ENCODE data around the gene GLIPR1. TPM values are rescaled to one million over a fixed set of nuclear protein-coding genes. Genes with fewer than 3 reads are reported as not detected.
A peak's percentile ranks its signal among the peaks of the same experiment; 100 is the strongest.
"Not testable (repeated sequence)": the region's sequence is repeated elsewhere in the genome, so short reads cannot be mapped to it uniquely, and the experiment has no call there.

GLIPR1 gene
- total and polyA plus RNA-seq, 8 donors = 0.68 to 19.1 (median 1.1) TPM

DNA sequence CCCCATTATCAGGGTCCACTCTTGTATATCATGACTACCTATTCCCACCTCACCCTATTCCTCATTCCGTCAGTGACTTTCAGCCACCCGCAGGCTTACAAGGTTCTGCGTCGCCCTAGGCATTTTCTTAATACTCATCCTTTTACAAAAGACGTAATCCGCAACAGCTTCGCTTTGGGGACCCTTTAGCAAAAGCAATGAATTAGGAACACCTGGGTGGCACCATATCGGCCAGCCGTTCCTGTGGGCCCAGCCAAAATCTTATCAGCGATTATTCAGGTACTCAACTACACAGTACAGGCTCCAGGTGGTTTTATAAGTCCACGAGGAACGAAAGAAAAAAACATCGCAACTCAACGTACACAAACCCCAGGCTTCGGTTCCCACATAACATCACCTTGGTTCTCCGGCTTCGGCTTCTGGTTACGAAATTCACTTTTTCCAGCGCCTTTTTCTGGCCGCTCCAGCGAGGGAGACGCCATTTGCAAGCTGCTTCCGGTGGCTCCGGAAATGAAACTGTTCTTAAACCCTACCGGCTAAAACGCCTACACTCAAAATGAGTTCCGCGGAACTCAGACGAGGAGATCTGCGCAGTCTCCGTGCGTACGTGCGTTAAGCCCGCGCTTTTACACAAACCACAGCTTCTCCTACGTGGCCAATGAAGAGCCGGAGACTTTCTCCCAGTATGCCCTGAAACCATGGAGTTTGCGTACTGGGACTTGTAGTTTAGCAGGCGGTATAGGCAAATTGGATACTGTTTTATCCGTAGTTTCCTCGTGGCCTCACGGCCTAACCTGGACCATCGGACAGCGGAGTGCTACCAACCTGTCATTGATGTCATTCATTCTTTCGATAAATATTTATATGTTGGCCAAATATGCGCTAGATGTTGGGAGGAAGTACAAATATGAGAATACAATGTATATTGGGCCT, 30.8 kb downstream of the GLIPR1 start, which contains the start of gene KRR1:
KRR1 (minus strand) TSS at position 494 of the 933 bp plus-strand sequence; CDS start at position 482, 12 bp downstream.
- Histone ChIP-seq H3K9me3 (no peaks in the 10 kb centered on the region), H3K4me3 (peak within 1 kb of the TSS; percentile 53 to 73 (median 68)), H3K36me3 (peaks cover 0 to 2% (median 0%) of the 10 kb centered on the region in 3 donors), H3K27me3 (no peaks in the 10 kb centered on the region), H3K4me1 (peaks cover 0 to 13% (median 9%) of the 10 kb centered on the region in 3 donors), H3K27ac (peak within 1 kb of the TSS; percentile 28 to 68 (median 52))
- TF ChIP-seq, protein P1, sequence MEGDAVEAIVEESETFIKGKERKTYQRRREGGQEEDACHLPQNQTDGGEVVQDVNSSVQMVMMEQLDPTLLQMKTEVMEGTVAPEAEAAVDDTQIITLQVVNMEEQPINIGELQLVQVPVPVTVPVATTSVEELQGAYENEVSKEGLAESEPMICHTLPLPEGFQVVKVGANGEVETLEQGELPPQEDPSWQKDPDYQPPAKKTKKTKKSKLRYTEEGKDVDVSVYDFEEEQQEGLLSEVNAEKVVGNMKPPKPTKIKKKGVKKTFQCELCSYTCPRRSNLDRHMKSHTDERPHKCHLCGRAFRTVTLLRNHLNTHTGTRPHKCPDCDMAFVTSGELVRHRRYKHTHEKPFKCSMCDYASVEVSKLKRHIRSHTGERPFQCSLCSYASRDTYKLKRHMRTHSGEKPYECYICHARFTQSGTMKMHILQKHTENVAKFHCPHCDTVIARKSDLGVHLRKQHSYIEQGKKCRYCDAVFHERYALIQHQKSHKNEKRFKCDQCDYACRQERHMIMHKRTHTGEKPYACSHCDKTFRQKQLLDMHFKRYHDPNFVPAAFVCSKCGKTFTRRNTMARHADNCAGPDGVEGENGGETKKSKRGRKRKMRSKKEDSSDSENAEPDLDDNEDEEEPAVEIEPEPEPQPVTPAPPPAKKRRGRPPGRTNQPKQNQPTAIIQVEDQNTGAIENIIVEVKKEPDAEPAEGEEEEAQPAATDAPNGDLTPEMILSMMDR (IDR thresholded peaks at IDR 0.05) = peak in 1 of 4 donors; percentile 6
- DNase-seq (peak; percentile 80 to 94 (median 92)), ATAC-seq (peak; percentile 99), FAIRE-seq (peak; percentile 98)
- 2% methylated on average over 47 of the region's 47 CpGs for WGBS, 2 donors
- intact Hi-C loops (cut with DNase I) = no loop called here

DNA sequence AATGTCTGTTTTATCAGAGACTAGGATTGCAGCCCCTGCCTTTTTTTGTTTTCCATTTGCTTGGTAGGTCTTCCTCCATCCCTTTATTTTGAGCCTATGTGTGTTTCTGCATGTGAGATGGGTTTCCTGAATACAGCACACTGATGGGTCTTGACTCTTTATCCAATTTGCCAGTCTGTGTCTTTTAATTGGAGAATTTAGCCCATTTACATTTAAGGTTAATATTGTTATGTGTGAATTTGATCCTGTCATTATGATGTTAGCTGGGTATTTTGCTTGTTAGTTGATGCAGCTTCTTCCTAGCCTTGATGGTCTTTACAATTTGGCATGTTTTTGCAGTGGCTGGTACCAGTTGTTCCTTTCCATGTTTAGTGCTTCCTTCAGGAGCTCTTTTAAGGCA, 40.7 kb downstream of the GLIPR1 start:
- not testable (repeated sequence) for H3K36me3 ChIP-seq, H3K4me1 ChIP-seq, ATAC-seq, FAIRE-seq, H3K27ac ChIP-seq, H3K4me3 ChIP-seq, H3K9me3 ChIP-seq, DNase-seq, H3K27me3 ChIP-seq
- intact Hi-C loops (cut with DNase I) = loop anchor here in 2 of 3 donors (5.0 to 10.0 kb wide), 2 partner anchors 514 to 521 kb away; partner anchors contain the start of gene PHLDA1 (in 1 of the 2)

DNA sequence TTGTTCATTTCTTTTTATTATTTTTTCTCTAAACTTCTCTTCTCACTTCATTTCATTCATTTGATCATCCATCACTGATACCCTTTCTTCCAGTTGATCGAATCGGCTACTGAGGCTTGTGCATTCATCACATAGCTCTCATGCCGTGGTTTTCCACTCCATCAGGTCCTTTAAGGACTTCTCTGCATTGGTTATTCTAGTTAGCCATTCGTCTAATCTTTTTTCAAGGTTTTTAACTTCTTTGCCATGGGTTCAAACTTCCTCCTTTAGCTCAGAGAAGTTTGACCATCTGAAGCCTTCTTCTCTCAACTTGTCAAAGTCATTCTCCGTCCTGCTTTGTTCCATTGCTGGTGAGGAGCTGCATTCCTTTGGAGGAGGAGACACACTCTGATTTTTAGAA, 41.6 kb downstream of the GLIPR1 start:
- not testable (repeated sequence) for ATAC-seq, H3K4me1 ChIP-seq, H3K27ac ChIP-seq, H3K9me3 ChIP-seq, H3K36me3 ChIP-seq, DNase-seq, H3K4me3 ChIP-seq, H3K27me3 ChIP-seq, FAIRE-seq
- intact Hi-C loops (cut with DNase I) = loop anchor here in 2 of 3 donors (5.0 to 10.0 kb wide), 2 partner anchors 513 to 520 kb away; partner anchors contain the start of gene PHLDA1 (in 1 of the 2)
- WGBS, 2 donors = 76 to 77% methylated on average over 5 of the region's 5 CpGs

DNA sequence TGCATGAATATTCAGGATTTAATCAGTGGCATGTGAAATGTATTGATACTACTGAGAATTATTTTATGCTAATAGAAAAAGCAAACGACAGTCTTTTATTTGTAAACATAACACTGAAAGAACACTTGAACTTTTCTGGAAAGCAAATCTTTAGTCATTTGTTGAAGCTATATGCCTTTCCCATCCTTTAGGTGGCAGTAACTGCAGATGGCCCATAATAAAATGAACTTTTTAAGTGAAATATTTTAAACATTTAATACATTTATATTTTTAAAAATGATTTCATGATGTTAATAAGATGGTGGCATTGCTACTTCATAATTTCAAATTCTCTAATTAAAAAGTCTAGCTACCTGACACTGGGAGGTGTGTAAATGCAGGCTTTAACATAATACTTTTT, 44.7 kb downstream of the GLIPR1 start:
- intact Hi-C loops (cut with DNase I) = loop anchor here in 1 of 3 donors (10.0 kb wide), 1 partner anchor 510 kb away; the partner anchor contains the start of gene PHLDA1
- Histone ChIP-seq H3K27ac (no peak overlapping the region), H3K36me3 (no peaks in the 10 kb centered on the region), H3K4me3 (no peak overlapping the region), H3K27me3 (no peaks in the 10 kb centered on the region), H3K9me3 (no peaks in the 10 kb centered on the region), H3K4me1 (no peaks in the 10 kb centered on the region)
- FAIRE-seq (no peak), DNase-seq (no peak), ATAC-seq (no peak)
- 19 to 26% methylated on average over 1 of the region's 1 CpG for WGBS, 2 donors
- TF ChIP-seq, protein P1 (IDR thresholded peaks at IDR 0.05) = no peak

DNA sequence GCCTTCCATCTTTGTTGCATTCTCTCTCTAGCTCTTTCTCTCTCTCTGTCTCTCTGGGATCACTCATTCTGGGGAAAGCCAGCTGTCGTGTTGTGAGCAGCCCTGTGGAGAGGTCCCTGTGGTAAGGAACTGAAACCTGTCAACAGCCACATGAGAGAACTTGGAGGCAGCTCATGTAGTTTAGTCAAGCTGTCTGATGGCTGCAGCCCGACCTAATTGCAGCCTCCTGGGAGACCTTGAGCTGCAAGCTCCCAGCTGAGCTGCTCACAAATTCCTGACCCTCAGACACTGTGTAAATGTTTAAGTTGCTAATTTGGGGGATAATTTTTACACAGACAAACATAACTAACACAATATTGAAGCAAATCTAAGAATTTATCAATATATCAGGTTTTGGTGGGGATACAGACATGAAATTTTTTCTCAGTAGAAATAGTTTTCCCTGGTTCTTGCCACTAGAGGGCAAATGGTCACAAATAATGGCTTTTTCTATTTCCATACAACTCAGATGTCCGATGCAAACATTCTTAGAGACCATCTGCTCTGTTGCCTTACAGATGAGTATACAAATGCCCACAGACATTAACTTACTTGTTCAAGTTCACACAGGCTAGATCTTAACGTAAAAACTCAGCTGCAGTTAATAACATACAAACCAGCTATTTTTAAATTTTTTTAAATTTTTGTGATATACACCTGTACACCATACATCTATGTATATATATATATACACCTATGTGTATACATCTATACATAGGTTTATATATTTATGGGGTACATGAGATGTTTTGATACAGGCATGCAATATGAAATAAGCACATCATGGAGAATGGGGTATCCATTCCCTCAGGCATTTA, 46.3 kb downstream of the GLIPR1 start:
- H3K9me3 ChIP-seq = no peaks in the 10 kb centered on the region
- intact Hi-C loops (cut with DNase I) = loop anchor here in 1 of 3 donors (10.0 kb wide), 1 partner anchor 508 kb away; the partner anchor contains the start of gene PHLDA1
- no peaks in the 10 kb centered on the region for H3K36me3 ChIP-seq
- TF ChIP-seq, protein P1 (IDR thresholded peaks at IDR 0.05) = peak; percentile 26 to 66 (median 47)
- ATAC-seq (peak in 3 of 4 donors; percentile 61 to 79 (median 75)), DNase-seq (no peak), FAIRE-seq (no peak)
- H3K4me1 ChIP-seq = no peaks in the 10 kb centered on the region
- WGBS, 2 donors = 19 to 24% methylated on average over 4 of the region's 4 CpGs
- H3K27ac ChIP-seq = no peak overlapping the region
- no peak overlapping the region for H3K4me3 ChIP-seq
- no peaks in the 10 kb centered on the region for H3K27me3 ChIP-seq
